VCaP (cell line): ENCODE data around the gene TPM1.

Experiments used
- H3K27ac ChIP-seq: fragments of 450-650 bp; 2 replicates; pipeline ENCODE4 v1.5.1; 2017
- CTCF ChIP-seq: fragments of 450-650 bp; conservative IDR thresholded peaks from 2 replicates; pipeline ENCODE4 v1.5.1; 2017; ENCODE audit warnings: mild to moderate bottlenecking, moderate library complexity

TPM1 gene

GRCh38 chr15:63067306-63067705, 24.8 kb downstream of the TPM1 start:
- no peak for TF ChIP-seq CTCF
- H3K27ac ChIP-seq, result no peak overlapping the region

- TF ChIP-seq CTCF, result no peak
- H3K27ac ChIP-seq, result no peak overlapping the region
Measured at GRCh38 chr15:63067976-63068743, 25.6 kb downstream of the TPM1 start.

GRCh38 chr15:63069616-63070090, 27.1 kb downstream of the TPM1 start:
- no peak overlapping the region for H3K27ac ChIP-seq

GRCh38 chr15:63070681-63071129, 28.2 kb downstream of the TPM1 start:
- H3K27ac ChIP-seq, result no peak overlapping the region
- TF ChIP-seq CTCF, result no peak

More at GRCh38 chr15:63069616-63070090, 27.1 kb downstream of the TPM1 start:
- TF ChIP-seq CTCF, result no peak

- H3K27ac ChIP-seq, result no peak overlapping the region
- no peak for TF ChIP-seq CTCF
Measured at GRCh38 chr15:63071288-63071909, 28.9 kb downstream of the TPM1 start.

- TF ChIP-seq CTCF, result no peak
- H3K27ac ChIP-seq, result no peak overlapping the region
Measured at GRCh38 chr15:63072023-63072650, 29.6 kb downstream of the TPM1 start.

GRCh38 chr15:63072809-63073277, 30.3 kb downstream of the TPM1 start:
- no peak overlapping the region for H3K27ac ChIP-seq
- TF ChIP-seq CTCF, result no peak
